ENCODE results near the gene SLC25A17. TPM values are rescaled to one million over a fixed set of nuclear protein-coding genes. Genes with fewer than 3 reads are reported as not detected.
"Not testable (repeated sequence)": the region's sequence is repeated elsewhere in the genome, so short reads cannot be mapped to it uniquely, and the experiment has no call there.

Gene SLC25A17
- 10 to 100 TPM; 18.5 to 26.6 (median 22.2) TPM for polyA plus RNA-seq

GRCh38 chr22:40818747-40819598 lies at the start of gene SLC25A17:
Gene SLC25A17, minus strand, starts transcription at chr22:40819346. Its CDS starts 98 bp downstream, at chr22:40819248.
- H3K4me1 Mint-ChIP-seq, result peaks cover 27 to 44% of the 10 kb centered on the region in 2 donors
- peak within 1 kb of the TSS; percentile 90 to 99 (median 93) for H3K27ac Mint-ChIP-seq
- no peaks in the 10 kb centered on the region for H3K9me3 Mint-ChIP-seq
- peaks cover 0 to 6% (median 0%) of the 10 kb centered on the region in 3 donors for H3K27me3 Mint-ChIP-seq (ENCODE audit: low read depth in 3 of 3)
- H3K4me3 Mint-ChIP-seq, result peak within 1 kb of the TSS; percentile 80 to 98 (median 96)
- peak; percentile 80 to 85 (median 83) for DNase-seq
- H3K36me3 Mint-ChIP-seq, result peaks cover 0 to 4% (median 0%) of the 10 kb centered on the region in 3 donors

GRCh38 chr22:40868379-40868778 lies 49.2 kb upstream of the SLC25A17 start:
- not testable (repeated sequence) for H3K4me1 Mint-ChIP-seq; H3K27me3 Mint-ChIP-seq (ENCODE audit: low read depth in 3 of 3); H3K36me3 Mint-ChIP-seq; H3K4me3 Mint-ChIP-seq; DNase-seq; H3K9me3 Mint-ChIP-seq
- H3K27ac Mint-ChIP-seq, result peak overlapping the region in 1 of 6 donors; percentile 4

GRCh38 chr22:40867109-40867508 lies 48.0 kb upstream of the SLC25A17 start:
- no peaks in the 10 kb centered on the region for H3K4me1 Mint-ChIP-seq
- H3K27ac Mint-ChIP-seq, result no peak overlapping the region
- H3K36me3 Mint-ChIP-seq, result peaks cover 4 to 7% (median 4%) of the 10 kb centered on the region in 3 donors
- peaks cover 0 to 1% (median 0%) of the 10 kb centered on the region in 3 donors for H3K27me3 Mint-ChIP-seq (ENCODE audit: low read depth in 3 of 3)
- H3K9me3 Mint-ChIP-seq, result no peaks in the 10 kb centered on the region
- H3K4me3 Mint-ChIP-seq, result no peak overlapping the region
- DNase-seq, result no peak

GRCh38 chr22:40862537-40862936 lies 43.4 kb upstream of the SLC25A17 start:
- Mint-ChIP-seq H3K36me3 (peaks cover 0 to 11% (median 4%) of the 10 kb centered on the region in 3 donors), H3K4me1 (peaks cover 6 to 17% of the 10 kb centered on the region in 2 donors), H3K9me3 (no peaks in the 10 kb centered on the region), H3K27me3 (ENCODE audit: low read depth in 3 of 3) (peaks cover 0 to 6% (median 1%) of the 10 kb centered on the region in 3 donors), H3K27ac (no peak overlapping the region), H3K4me3 (no peak overlapping the region)
- no peak for DNase-seq

GRCh38 chr22:40862013-40862412 lies 42.9 kb upstream of the SLC25A17 start, which contains the start of gene DNAJB7:
Gene DNAJB7, minus strand, starts transcription at chr22:40862113. Its CDS starts 119 bp downstream, at chr22:40861994.
- no peak within 1 kb of the TSS for H3K4me3 Mint-ChIP-seq
- peaks cover 0 to 11% (median 4%) of the 10 kb centered on the region in 3 donors for H3K36me3 Mint-ChIP-seq
- DNase-seq, result no peak
- peaks cover 11 to 21% of the 10 kb centered on the region in 2 donors for H3K4me1 Mint-ChIP-seq
- H3K27me3 Mint-ChIP-seq (ENCODE audit: low read depth in 3 of 3), result peaks cover 0 to 7% (median 6%) of the 10 kb centered on the region in 3 donors
- no peaks in the 10 kb centered on the region for H3K9me3 Mint-ChIP-seq
- no peak within 1 kb of the TSS for H3K27ac Mint-ChIP-seq

GRCh38 chr22:40857309-40857855 lies 38.2 kb upstream of the SLC25A17 start:
- H3K27ac Mint-ChIP-seq, result peak overlapping the region; percentile 99 to 100 (median 100)
- H3K9me3 Mint-ChIP-seq, result no peaks in the 10 kb centered on the region
- peaks cover 0 to 11% (median 4%) of the 10 kb centered on the region in 3 donors for H3K36me3 Mint-ChIP-seq
- peak overlapping the region; percentile 99 to 100 (median 99) for H3K4me3 Mint-ChIP-seq
- peaks cover 32 to 62% of the 10 kb centered on the region in 2 donors for H3K4me1 Mint-ChIP-seq
- H3K27me3 Mint-ChIP-seq (ENCODE audit: low read depth in 3 of 3), result peaks cover 6 to 16% (median 16%) of the 10 kb centered on the region in 3 donors
- no peak for DNase-seq

- Mint-ChIP-seq H3K27me3 (ENCODE audit: low read depth in 3 of 3) (peaks cover 6 to 16% (median 16%) of the 10 kb centered on the region in 3 donors), H3K4me3 (peak within 1 kb of the TSS; percentile 99 to 100 (median 99)), H3K36me3 (peaks cover 0 to 8% (median 2%) of the 10 kb centered on the region in 3 donors), H3K4me1 (peaks cover 32 to 66% of the 10 kb centered on the region in 2 donors), H3K9me3 (no peaks in the 10 kb centered on the region), H3K27ac (peak within 1 kb of the TSS; percentile 99 to 100 (median 100))
- DNase-seq, result peak; percentile 96 to 97 (median 97)
Observed at GRCh38 chr22:40856513-40857308, 37.6 kb upstream of the SLC25A17 start, which contains the start of the genes ST13 and XPNPEP3. Gene ST13, minus strand, starts transcription at chr22:40856639. Its CDS starts 99 bp downstream, at chr22:40856540. Gene XPNPEP3, plus strand, starts transcription at chr22:40857148. Its CDS starts 34 bp downstream, at chr22:40857182.

GRCh38 chr22:40855979-40856512 lies 36.9 kb upstream of the SLC25A17 start:
- no peak for DNase-seq
- H3K27me3 Mint-ChIP-seq (ENCODE audit: low read depth in 3 of 3), result peaks cover 6 to 16% (median 16%) of the 10 kb centered on the region in 3 donors
- no peaks in the 10 kb centered on the region for H3K9me3 Mint-ChIP-seq
- H3K36me3 Mint-ChIP-seq, result peaks cover 0 to 2% (median 0%) of the 10 kb centered on the region in 3 donors
- H3K27ac Mint-ChIP-seq, result peak overlapping the region; percentile 99 to 100 (median 100)
- H3K4me3 Mint-ChIP-seq, result peak overlapping the region; percentile 99 to 100 (median 99)
- peaks cover 35 to 71% of the 10 kb centered on the region in 2 donors for H3K4me1 Mint-ChIP-seq

GRCh38 chr22:40855071-40855978 lies 36.2 kb upstream of the SLC25A17 start:
- peaks cover 6 to 16% (median 16%) of the 10 kb centered on the region in 3 donors for H3K27me3 Mint-ChIP-seq (ENCODE audit: low read depth in 3 of 3)
- peak in 1 of 3 donors; percentile 1 for DNase-seq
- peaks cover 0 to 2% (median 0%) of the 10 kb centered on the region in 3 donors for H3K36me3 Mint-ChIP-seq
- H3K9me3 Mint-ChIP-seq, result no peaks in the 10 kb centered on the region
- H3K4me3 Mint-ChIP-seq, result peak overlapping the region; percentile 54 to 100 (median 99)
- peaks cover 35 to 74% of the 10 kb centered on the region in 2 donors for H3K4me1 Mint-ChIP-seq
- H3K27ac Mint-ChIP-seq, result peak overlapping the region; percentile 99 to 100 (median 100)

GRCh38 chr22:40853961-40854360 lies 34.8 kb upstream of the SLC25A17 start:
- H3K27me3 Mint-ChIP-seq (ENCODE audit: low read depth in 3 of 3), result peaks cover 6 to 16% (median 16%) of the 10 kb centered on the region in 3 donors
- peaks cover 35 to 75% of the 10 kb centered on the region in 2 donors for H3K4me1 Mint-ChIP-seq
- H3K4me3 Mint-ChIP-seq, result peak overlapping the region in 2 of 5 donors; percentile 27 to 45
- H3K27ac Mint-ChIP-seq, result peak overlapping the region in 2 of 6 donors; percentile 18 to 63
- no peak for DNase-seq
- no peaks in the 10 kb centered on the region for H3K9me3 Mint-ChIP-seq
- H3K36me3 Mint-ChIP-seq, result peaks cover 0 to 4% (median 0%) of the 10 kb centered on the region in 3 donors

GRCh38 chr22:40853333-40853732 lies 34.2 kb upstream of the SLC25A17 start:
- H3K4me3 Mint-ChIP-seq, result peak overlapping the region in 1 of 5 donors; percentile 0

GRCh38 chr22:40845816-40846215 lies 26.7 kb upstream of the SLC25A17 start:
- not testable (repeated sequence) for H3K27ac Mint-ChIP-seq; H3K27me3 Mint-ChIP-seq (ENCODE audit: low read depth in 3 of 3); DNase-seq; H3K9me3 Mint-ChIP-seq; H3K4me3 Mint-ChIP-seq
- Mint-ChIP-seq H3K4me1 (peaks cover 0 to 25% of the 10 kb centered on the region in 2 donors), H3K36me3 (peaks cover 13 to 30% (median 24%) of the 10 kb centered on the region in 3 donors)

More at GRCh38 chr22:40853333-40853732, 34.2 kb upstream of the SLC25A17 start:
- H3K27me3 Mint-ChIP-seq (ENCODE audit: low read depth in 3 of 3), result peaks cover 6 to 16% (median 16%) of the 10 kb centered on the region in 3 donors
- peak overlapping the region in 2 of 6 donors; percentile 18 to 63 for H3K27ac Mint-ChIP-seq
- DNase-seq, result no peak
- no peaks in the 10 kb centered on the region for H3K9me3 Mint-ChIP-seq
- H3K36me3 Mint-ChIP-seq, result peaks cover 0 to 4% (median 0%) of the 10 kb centered on the region in 3 donors
- peaks cover 35 to 73% of the 10 kb centered on the region in 2 donors for H3K4me1 Mint-ChIP-seq
